ENCODE data around the gene MINK1.
"Not testable (repeated sequence)": the region's sequence is repeated elsewhere in the genome, so short reads cannot be mapped to it uniquely, and the experiment has no call there.

The MINK1 gene

DNA sequence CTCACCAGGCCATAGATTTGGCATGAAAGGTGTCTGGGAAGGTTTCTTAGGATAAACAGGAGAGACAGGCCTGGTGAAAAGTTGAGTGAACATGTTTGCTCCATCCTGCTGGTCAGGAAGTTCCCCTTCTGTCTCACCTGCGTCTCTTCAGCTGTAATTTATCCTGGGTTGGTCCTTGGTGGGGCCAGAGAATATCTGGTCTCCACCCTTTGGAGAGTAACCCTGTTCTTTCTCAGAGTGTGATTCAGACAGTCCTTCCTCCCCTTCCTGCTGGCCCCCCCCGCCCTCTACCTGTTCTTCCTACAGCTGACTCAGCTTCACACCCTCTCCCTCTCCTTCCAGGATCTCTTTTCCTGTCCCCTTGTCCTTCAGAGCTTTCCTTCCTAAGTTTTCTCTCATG is 17.1 kb downstream of the MINK1 start:
- no peak for DNase-seq

GRCh38 chr17:4851084-4851483 is 17.9 kb downstream of the MINK1 start:
- no peak for DNase-seq

DNA sequence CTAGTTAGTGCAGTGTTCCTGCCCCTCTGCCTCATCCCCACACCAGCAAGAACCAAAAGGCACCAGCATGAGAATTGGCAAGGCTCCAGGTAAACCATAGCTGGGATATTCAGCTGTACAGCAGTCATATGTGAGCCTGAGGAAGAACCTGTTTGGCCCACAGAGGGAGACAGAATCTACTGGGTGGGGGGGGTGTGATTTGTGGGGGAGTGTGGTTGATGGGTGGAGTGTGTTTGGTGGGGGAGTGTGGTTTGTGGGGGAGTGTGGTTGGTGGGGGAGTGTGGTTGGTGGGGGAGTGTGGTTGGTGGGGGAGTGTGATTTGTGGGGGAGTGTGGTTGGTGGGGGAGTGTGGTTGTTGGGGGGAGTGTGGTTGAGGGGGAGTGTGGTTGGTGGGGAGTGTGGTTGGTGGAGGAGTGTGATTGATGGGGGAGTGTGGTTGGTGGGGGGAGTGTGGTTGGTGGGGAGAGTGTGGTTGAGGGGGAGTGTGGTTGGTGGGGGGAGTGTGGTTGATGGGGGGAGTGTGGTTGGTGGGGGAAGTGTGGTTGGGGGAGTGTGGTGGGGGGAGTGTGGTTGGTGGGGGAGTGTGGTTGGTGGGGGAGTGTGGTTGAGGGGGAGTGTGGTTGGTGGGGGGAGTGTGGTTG is 19.5 kb downstream of the MINK1 start:
- no peak for DNase-seq

- DNase-seq: peak; percentile 25
These were observed 20.1 kb downstream of the MINK1 start for GRCh38 chr17:4853208-4853671.

GRCh38 chr17:4854111-4854681 is 21.1 kb downstream of the MINK1 start:
- peak; percentile 88 for DNase-seq

GRCh38 chr17:4856271-4856936 is 23.3 kb downstream of the MINK1 start:
- no peak for DNase-seq

- no peak for DNase-seq
These were observed 23.8 kb downstream of the MINK1 start for GRCh38 chr17:4856937-4857314.

- not testable (repeated sequence) for DNase-seq
These were observed 24.2 kb downstream of the MINK1 start for GRCh38 chr17:4857347-4857746.

DNA sequence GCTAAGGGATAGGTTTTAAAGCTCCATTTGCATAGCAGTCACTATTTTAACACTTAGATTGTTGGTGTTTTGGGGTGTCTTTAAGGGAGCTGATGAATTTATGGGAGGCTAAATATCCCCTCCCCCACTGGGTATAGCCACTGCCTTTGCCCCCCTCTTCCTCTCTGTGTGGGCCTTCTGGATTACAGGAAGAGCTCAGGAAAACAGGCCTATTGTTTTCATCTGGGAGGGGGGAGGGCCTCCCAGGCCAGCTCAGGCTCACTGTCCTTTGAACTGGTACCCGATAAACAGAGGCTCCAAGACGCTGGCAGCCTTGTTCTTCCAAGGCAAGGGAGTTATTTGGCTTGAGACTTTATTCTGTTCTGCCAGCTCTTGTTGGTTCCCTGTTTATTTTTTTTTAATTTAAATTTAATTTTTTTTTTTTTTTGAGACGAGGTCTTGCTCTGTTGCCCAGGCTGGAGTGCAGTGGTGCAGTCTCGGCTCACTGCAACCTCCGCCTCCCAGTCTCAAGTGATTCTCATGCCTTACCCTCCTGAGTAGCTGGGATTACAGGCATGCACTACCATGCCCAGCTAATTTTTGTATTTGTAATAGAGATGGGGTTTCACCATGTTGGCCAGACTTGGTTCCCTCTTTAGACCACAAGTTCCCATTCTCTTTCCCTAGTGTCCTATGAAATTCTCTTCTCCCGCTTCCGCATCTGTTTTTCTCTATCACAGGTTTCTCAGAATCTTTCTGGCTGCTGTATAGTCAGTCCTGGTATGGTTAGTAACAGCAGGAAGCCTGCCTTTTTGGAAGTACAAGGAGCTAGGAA is 25.1 kb downstream of the MINK1 start:
- no peak for DNase-seq

GRCh38 chr17:4858882-4859260 is 25.7 kb downstream of the MINK1 start:
- DNase-seq: no peak

DNA sequence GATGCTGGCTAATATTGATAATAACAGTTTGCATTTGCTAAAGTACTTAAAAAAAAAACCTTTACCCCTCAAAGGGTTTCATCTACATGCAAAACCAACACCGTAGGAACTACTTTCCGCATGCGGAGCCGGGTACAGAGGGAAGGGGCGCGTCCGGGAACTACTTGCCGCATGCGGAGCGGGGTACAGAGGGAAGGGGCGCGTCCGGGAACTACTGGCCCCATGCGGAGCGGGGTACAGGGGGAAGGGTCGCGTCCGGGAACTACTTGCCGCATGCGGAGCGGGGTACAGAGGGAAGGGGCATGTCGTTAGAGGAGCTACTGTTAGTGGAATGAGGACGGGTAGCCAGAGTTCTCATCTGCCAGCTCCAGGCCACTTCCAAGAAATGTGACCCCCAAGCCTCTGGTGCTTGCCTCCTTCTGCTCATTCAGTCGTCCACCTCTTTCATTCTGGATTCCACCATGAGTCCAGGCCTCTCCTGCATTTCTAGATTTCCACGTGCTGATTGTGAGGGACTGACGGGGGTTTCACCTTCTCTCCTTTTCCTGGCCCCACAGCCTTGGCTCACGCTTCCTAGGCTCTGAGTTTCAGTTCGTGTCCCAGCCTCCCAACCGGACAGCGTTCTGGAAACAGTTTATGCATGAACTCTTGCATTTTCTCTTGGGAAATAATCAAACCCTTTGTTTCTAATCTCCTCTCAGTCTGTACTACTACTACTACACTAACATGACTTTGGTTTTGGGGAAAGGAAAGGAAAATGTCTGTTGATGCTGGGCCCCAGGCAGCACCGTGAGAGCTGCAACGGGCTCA is 26.9 kb downstream of the MINK1 start:
- no peak for DNase-seq

DNA sequence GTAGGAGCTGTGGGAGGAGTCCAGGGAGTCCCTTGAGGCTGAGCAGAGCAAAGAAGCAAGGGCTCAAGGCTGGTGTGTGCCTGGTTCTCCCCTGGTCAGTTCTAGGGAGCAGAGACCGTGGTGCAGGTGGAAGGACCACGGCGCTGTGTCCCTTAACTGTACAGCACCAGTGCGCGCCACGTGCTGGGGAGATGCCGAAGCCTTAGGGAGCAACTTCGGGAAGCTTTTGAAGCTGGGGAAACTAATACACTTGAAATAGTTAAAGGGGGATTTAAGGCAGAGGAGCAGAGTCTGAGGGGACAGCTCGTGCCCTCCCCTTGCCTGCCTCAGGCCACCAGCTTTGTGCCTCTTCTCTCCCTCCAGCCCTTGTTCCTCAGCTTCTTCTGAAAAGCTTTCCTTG is 27.5 kb downstream of the MINK1 start:
- no peak for DNase-seq

- DNase-seq: no peak
These were observed 27.9 kb downstream of the MINK1 start for GRCh38 chr17:4861052-4861451.

DNA sequence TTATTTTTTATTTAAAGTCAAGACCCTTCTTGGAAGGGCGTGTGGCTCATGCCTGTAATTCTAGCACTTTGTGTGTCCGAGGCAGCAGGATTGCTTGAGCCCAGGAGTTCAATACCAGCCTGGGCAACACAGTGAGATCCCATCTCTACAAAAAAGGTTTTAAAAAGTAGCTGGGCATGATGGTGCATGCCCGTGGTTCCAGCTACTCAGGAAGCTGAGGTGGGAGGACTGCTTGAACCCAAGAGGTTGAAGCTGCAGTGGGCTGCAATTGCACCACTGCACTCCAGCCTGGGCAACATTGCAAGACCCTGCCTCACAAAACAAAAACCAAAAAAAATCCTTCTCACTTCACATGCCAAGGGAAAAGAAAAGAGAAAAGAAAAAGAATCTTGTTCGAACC is 29.6 kb downstream of the MINK1 start:
- DNase-seq: no peak

- DNase-seq: no peak
These were observed 30.2 kb downstream of the MINK1 start for GRCh38 chr17:4863321-4863720.

- DNase-seq: not testable (repeated sequence)
These were observed 34.4 kb downstream of the MINK1 start for GRCh38 chr17:4867535-4867934.

- not testable (repeated sequence) for DNase-seq
These were observed 36.2 kb downstream of the MINK1 start for GRCh38 chr17:4869058-4869998.

DNA sequence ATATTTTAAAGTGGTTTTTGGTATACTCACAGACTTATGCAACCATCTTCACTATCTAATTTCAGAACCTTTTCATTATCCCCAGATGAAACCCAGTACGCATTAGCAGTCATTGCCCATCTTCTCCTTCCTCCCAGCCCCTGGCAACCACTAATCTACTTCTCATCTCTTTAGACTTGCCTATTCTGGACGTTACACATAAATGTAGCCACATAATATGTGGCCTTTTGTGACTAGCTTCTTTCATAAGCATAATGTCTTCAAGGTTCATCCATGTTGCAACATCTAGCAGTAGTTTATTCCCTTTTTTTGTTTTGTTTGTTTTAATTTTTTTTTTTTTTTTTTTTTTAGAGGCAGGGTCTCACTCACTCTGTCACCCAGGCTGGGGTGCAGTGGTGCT is 37.7 kb downstream of the MINK1 start:
- DNase-seq: no peak

- no peak for DNase-seq
These were observed 39.6 kb downstream of the MINK1 start for GRCh38 chr17:4872786-4873185.

GRCh38 chr17:4877089-4877488 is 43.9 kb downstream of the MINK1 start:
- no peak for DNase-seq

- DNase-seq: no peak
These were observed 46.5 kb downstream of the MINK1 start for GRCh38 chr17:4879601-4880000.

DNA sequence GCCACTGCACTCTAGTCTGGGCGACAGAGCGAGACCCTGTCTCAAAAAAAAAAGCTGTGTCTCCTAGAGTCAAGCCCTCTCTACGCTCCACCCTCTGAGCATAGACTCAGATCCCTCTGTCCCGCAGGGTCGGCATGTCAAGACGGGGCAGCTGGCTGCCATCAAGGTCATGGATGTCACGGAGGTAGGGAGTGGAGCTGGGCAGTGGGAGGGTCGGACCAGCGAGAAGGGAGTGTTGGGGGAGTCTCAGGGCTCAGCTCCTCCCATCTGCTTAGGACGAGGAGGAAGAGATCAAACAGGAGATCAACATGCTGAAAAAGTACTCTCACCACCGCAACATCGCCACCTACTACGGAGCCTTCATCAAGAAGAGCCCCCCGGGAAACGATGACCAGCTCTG is 47.7 kb downstream of the MINK1 start:
- DNase-seq: no peak
